Left ventricle myocardium inferior (tissue), 1 donor: ENCODE measurements around the gene GPALPP1. TPM values are rescaled to one million over a fixed set of nuclear protein-coding genes. Genes with fewer than 3 reads are reported as not detected.
"Not testable (repeated sequence)": the region's sequence is repeated elsewhere in the genome, so short reads cannot be mapped to it uniquely, and the experiment has no call there.

Experiments used
- DNase-seq: peaks from one replicate; pipeline ENCODE4 v3.0.0-alpha.2; 2020
- H3K27ac ChIP-seq: fragments of 200-600 bp; replicated peaks from 2 replicates; pipeline ENCODE4 v1.8.0; 2021
- H3K27me3 ChIP-seq: fragments of 200-600 bp; 2 replicates; pipeline ENCODE4 v1.8.0; 2021; ENCODE audit warnings: low read depth
- H3K36me3 ChIP-seq: fragments of 200-600 bp; 2 replicates; pipeline ENCODE4 v1.8.0; 2021
- H3K4me1 ChIP-seq: fragments of 200-600 bp; 2 replicates; pipeline ENCODE4 v1.8.0; 2021
- H3K4me3 ChIP-seq: fragments of 200-600 bp; 2 replicates; pipeline ENCODE4 v1.8.0; 2021; ENCODE audit warnings: mild to moderate bottlenecking, moderate library complexity
- H3K9me3 ChIP-seq: fragments of 200-600 bp; replicated peaks from 2 replicates; pipeline ENCODE4 v1.8.0; 2021
- intact Hi-C: fragments of 100-400 bp; cut with micrococcal nuclease; formaldehyde crosslinking; loops from one replicate; pipeline ENCODE4 v1.11.0; 2022
- total RNA-seq: library from RNA; stranded (reverse); fragmentation: NEBNext Ultra II Directional; extraction: Animal tissue kit (Norgen Biotek cat#: 25700); gene quantifications from one replicate; pipeline ENCODE4 v1.2.1, GENCODE V29; 2021
- TF ChIP-seq, protein P1 (sequence below): fragments of 200-600 bp; IDR thresholded peaks from 2 replicates; pipeline ENCODE4 v1.8.0; 2021; ENCODE audit warnings: antibody characterized with exemption, mild to moderate bottlenecking, borderline replicate concordance
- donor health status: DM: no; HTN: yes; CAD: no; lungs with severe emphysema.

GPALPP1 gene
- total RNA-seq, 1 donor from 2014 or later: 10.7 TPM

DNA sequence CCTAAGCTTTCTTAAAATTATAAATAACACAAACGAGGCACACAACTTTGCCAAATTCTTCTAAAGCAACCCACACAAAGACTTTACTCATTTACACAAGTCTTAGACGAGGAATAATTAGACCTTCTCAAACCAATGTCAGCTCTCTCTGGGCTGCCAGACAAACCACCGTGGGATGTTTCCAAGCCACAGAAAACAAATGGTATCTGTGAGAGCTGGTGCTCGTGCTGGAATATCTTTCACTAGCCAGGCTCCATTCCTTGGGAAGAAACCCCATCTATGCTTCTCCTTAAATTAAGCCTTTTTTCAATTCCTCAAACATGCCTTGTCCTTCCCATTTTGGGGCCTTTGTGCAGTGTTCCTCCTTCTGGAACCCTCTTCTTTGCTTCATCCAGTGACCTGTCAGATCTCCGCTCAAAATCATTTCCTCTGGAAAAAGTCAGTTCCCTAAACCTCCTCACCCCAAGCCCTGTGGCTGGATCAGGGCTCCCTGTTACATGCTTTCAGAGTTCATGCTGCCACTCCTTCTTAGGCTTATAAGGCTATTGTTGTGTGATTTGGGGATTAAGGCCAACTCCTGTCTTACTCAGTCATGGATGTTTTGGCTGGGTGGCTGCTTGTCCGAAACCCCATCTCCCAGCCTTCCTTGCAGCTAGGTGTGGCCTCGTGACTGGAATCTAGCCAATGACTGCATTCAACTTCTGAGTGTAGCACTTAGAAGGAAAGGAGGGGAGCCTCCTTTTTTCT, 66.7 kb downstream of the GPALPP1 start:
- intact Hi-C loops: no loop called here
- DNase-seq: no peak
- Histone ChIP-seq H3K4me3 (no peak overlapping the region), H3K36me3 (no peaks in the 10 kb centered on the region), H3K4me1 (peaks cover 15% of the 10 kb centered on the region), H3K9me3 (no peaks in the 10 kb centered on the region), H3K27ac (peak overlapping the region; percentile 16), H3K27me3 (no peaks in the 10 kb centered on the region)
- TF ChIP-seq, protein P1, sequence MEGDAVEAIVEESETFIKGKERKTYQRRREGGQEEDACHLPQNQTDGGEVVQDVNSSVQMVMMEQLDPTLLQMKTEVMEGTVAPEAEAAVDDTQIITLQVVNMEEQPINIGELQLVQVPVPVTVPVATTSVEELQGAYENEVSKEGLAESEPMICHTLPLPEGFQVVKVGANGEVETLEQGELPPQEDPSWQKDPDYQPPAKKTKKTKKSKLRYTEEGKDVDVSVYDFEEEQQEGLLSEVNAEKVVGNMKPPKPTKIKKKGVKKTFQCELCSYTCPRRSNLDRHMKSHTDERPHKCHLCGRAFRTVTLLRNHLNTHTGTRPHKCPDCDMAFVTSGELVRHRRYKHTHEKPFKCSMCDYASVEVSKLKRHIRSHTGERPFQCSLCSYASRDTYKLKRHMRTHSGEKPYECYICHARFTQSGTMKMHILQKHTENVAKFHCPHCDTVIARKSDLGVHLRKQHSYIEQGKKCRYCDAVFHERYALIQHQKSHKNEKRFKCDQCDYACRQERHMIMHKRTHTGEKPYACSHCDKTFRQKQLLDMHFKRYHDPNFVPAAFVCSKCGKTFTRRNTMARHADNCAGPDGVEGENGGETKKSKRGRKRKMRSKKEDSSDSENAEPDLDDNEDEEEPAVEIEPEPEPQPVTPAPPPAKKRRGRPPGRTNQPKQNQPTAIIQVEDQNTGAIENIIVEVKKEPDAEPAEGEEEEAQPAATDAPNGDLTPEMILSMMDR: no peak

DNA sequence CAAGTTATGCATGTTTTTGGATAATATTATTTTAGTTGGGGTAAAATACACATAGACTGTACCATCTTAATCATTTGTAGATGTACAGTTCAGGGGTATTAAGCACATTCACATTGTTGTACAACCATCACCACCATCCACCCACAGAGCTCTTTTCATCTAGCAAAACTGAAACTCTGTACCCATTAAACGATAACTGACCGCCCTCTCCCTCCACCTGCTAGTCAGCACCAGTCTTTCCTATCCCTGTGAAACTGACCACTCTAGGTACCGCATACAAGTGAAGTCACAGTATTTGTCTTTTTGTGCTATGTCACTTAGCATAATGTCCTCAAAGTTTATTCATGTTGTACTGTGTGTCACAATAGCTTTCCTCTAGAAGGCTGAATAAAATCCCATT, 70.7 kb downstream of the GPALPP1 start:
- H3K36me3 ChIP-seq: no peaks in the 10 kb centered on the region
- no peaks in the 10 kb centered on the region for H3K9me3 ChIP-seq
- no peak for DNase-seq
- no peak overlapping the region for H3K27ac ChIP-seq
- no peak overlapping the region for H3K4me3 ChIP-seq
- no peaks in the 10 kb centered on the region for H3K27me3 ChIP-seq
- TF ChIP-seq, protein P1: no peak
- intact Hi-C loops: no loop called here
- peaks cover 14% of the 10 kb centered on the region for H3K4me1 ChIP-seq

DNA sequence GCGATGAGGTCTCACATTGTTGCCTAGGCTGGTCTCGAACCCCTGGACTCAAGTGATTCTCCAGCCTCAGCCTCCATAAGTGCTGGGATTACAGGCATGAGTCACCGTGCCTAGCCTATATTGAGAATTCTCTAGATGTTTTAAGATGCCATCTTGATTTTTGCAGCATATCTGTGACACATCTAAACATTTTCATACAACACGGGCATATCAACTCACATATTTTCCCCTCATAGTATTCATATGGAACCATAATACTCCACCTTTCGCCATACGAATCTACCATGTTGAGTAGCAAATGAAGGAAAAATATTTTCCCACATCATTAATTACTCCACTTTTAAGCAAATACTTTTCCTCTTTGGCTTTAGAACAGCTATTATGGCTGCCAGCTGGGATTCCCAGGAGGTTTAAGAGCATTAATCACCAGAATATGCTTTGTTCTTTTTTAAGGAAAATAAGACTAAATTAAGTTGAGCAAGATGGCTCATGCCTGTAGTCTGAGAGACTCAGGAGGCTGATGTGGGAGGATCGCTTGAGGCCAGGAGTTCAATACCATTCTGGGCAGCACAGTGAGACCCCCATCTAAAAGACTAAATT, 74.0 kb downstream of the GPALPP1 start:
- H3K27ac ChIP-seq: no peak overlapping the region
- no peaks in the 10 kb centered on the region for H3K4me1 ChIP-seq
- DNase-seq: no peak
- intact Hi-C loops: no loop called here
- H3K27me3 ChIP-seq: no peaks in the 10 kb centered on the region
- no peaks in the 10 kb centered on the region for H3K36me3 ChIP-seq
- no peak overlapping the region for H3K4me3 ChIP-seq
- H3K9me3 ChIP-seq: no peaks in the 10 kb centered on the region
- TF ChIP-seq, protein P1: no peak

DNA sequence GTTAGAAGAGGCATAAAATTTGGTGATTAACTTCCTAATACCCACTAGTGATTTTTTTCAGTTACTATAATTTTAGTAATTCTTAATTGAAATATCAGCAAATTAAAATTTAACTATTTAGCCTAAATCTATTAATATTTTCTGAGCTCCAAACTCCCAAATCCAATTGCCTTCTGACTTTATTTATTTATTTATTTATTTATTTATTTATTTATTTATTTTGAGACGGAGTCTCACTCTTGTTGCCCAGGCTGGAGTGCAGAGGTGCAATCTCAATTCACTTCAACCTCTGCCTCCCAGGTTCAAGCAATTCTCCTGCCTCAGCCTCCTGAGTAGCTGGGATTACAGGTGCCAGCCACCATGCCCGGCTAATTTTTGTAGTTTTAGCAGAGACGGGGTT, 74.6 kb downstream of the GPALPP1 start:
- H3K27ac ChIP-seq, H3K4me3 ChIP-seq, H3K27me3 ChIP-seq, intact Hi-C loops, H3K36me3 ChIP-seq, H3K9me3 ChIP-seq, H3K4me1 ChIP-seq, DNase-seq: not testable (repeated sequence)

DNA sequence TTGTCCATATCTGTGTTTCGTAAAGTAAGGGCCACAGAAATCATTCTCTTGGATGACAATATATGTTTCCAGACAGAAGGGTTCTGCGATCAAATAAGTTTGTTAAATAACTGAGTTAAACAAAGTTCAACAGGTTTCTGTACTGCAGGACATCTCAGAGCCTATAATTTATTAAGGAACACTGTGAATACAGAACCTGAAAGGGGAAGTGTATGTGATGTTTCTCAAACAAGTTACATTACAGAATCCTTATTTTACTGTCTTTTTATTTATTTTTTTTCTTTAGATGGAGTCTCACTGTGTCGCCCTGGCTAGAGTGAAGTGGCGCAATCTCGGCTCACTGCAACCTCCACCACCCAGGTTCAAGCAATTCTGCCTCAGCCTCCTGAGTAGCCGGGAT, 75.6 kb downstream of the GPALPP1 start:
- H3K27me3 ChIP-seq: no peaks in the 10 kb centered on the region
- no peaks in the 10 kb centered on the region for H3K36me3 ChIP-seq
- intact Hi-C loops: no loop called here
- TF ChIP-seq, protein P1: no peak
- DNase-seq: no peak
- H3K4me3 ChIP-seq: no peak overlapping the region
- no peak overlapping the region for H3K27ac ChIP-seq
- no peaks in the 10 kb centered on the region for H3K9me3 ChIP-seq
- no peaks in the 10 kb centered on the region for H3K4me1 ChIP-seq
